BE2C (cell line): ENCODE results near the gene OR6S1.

Source experiments
- DNase-seq: peaks from one replicate; pipeline ENCODE4 v3.0.0-alpha.2; 2020
- H3K27me3 ChIP-seq: fragments of 250-450 bp; sonication (Bioruptor Pico); 2 replicates; pipeline ENCODE4 v1.5.1; 2020; ENCODE audit warnings: mild to moderate bottlenecking
- H3K36me3 ChIP-seq: fragments of 250-450 bp; sonication (Bioruptor Pico); 2 replicates; pipeline ENCODE4 v1.5.1; 2020; ENCODE audit warnings: mild to moderate bottlenecking
- H3K4me1 ChIP-seq: fragments of 250-450 bp; sonication (Bioruptor Pico); 2 replicates; pipeline ENCODE4 v1.5.1; 2020
- H3K4me3 ChIP-seq: 2 replicates; pipeline ENCODE4 v1.5.1; 2011; ENCODE audit warnings: low read depth, low read length
- H3K9me3 ChIP-seq: fragments of 250-450 bp; sonication (Bioruptor Pico); 2 replicates; pipeline ENCODE4 v1.5.1; 2020
- CTCF ChIP-seq: IDR thresholded peaks from 2 replicates; pipeline ENCODE4 v1.5.1; 2012; ENCODE audit warnings: mild to moderate bottlenecking, low read depth, low read length

The OR6S1 gene

GRCh38 chr14:20618271-20618749 is 23.2 kb downstream of the OR6S1 start:
- Histone ChIP-seq H3K4me1 (no peaks in the 10 kb centered on the region), H3K27me3 (no peaks in the 10 kb centered on the region), H3K4me3 (no peak overlapping the region), H3K9me3 (no peaks in the 10 kb centered on the region), H3K36me3 (no peaks in the 10 kb centered on the region)
- TF ChIP-seq CTCF: no peak
- no peak for DNase-seq

GRCh38 chr14:20617138-20618003 is 24.1 kb downstream of the OR6S1 start:
- Histone ChIP-seq H3K9me3 (no peaks in the 10 kb centered on the region), H3K36me3 (no peaks in the 10 kb centered on the region), H3K27me3 (no peaks in the 10 kb centered on the region), H3K4me1 (no peaks in the 10 kb centered on the region), H3K4me3 (no peak overlapping the region)
- no peak for DNase-seq
- no peak for TF ChIP-seq CTCF

DNA sequence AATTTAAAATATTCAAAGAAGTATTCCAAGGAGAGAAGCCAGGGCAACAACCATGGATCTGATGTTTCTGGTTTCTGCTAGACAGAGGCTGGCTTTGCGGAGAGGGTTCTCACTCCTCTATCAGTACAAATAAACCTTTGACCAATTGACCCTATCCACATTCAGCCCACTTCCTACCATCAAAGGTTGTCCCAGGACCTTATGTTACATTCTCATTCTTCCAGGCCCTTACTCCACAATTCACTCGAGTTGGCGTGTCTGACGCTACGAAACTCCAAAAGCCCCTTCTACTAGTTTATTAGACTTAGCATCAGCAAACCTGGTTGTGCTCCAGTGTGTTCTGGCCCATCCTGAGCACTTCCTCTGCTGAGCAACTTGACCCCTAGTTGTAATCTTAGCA is 25.5 kb downstream of the OR6S1 start:
- no peaks in the 10 kb centered on the region for H3K9me3 ChIP-seq
- no peaks in the 10 kb centered on the region for H3K36me3 ChIP-seq
- H3K4me3 ChIP-seq: no peak overlapping the region
- DNase-seq: no peak
- no peaks in the 10 kb centered on the region for H3K4me1 ChIP-seq
- no peaks in the 10 kb centered on the region for H3K27me3 ChIP-seq
- TF ChIP-seq CTCF: no peak

- Histone ChIP-seq H3K27me3 (no peaks in the 10 kb centered on the region), H3K9me3 (no peaks in the 10 kb centered on the region), H3K4me1 (no peaks in the 10 kb centered on the region), H3K4me3 (peak overlapping the region; percentile 72), H3K36me3 (no peaks in the 10 kb centered on the region)
- TF ChIP-seq CTCF: no peak
- no peak for DNase-seq
Measured at GRCh38 chr14:20614038-20614840, 27.3 kb downstream of the OR6S1 start.

- Histone ChIP-seq H3K4me1 (no peaks in the 10 kb centered on the region), H3K9me3 (no peaks in the 10 kb centered on the region), H3K27me3 (no peaks in the 10 kb centered on the region), H3K4me3 (peak overlapping the region; percentile 72), H3K36me3 (no peaks in the 10 kb centered on the region)
- peak; percentile 73 for TF ChIP-seq CTCF
- DNase-seq: peak; percentile 94
Measured at GRCh38 chr14:20613094-20614037, 28.1 kb downstream of the OR6S1 start.
